HepG2 (cell line): Measurements from ENCODE around the gene GP9. TPM values are rescaled to one million over a fixed set of nuclear protein-coding genes. Genes with fewer than 3 reads are reported as not detected.

Experiments
- ATAC-seq: fragments of 200-7000 bp; cut with Tn5 transposase; 3 replicates; pipeline ENCODE4 v1.9.1; 2020; ENCODE audit warnings: mild to moderate bottlenecking, moderate library complexity
- BruUV-seq: library from RNA; stranded (reverse); fragments of 400-500 nt; replicated peaks from 2 replicates; lab custom pipeline; 2021; lab: Mats Ljungman, UMichigan
- CTCF ChIA-PET: fragments of 300-600 bp; formaldehyde crosslinking; extraction: SDS; loops from one replicate; lab custom pipeline; 2021; ENCODE audit warnings: low total read pairs, inconsistent platforms, low intra/inter-chr PET ratio; lab: Yijun Ruan, JAX
- POLR2A ChIA-PET: fragments of 350-600 bp; sonication (Branson Sonifier 250); formaldehyde crosslinking; loops from one replicate; lab custom pipeline; 2020; ENCODE audit warnings: antibody characterized with exemption, inconsistent platforms; lab: Yijun Ruan, JAX
- DNase-seq: peaks from one replicate; pipeline ENCODE4 v3.0.0-alpha.2; 2015; ENCODE audit warnings: low spot score
- FAIRE-seq: peaks from 3 replicates; lab custom pipeline; 2011; peaks lifted over from hg19 to GRCh38; lab: Jason Lieb, UNC
- H2AFZ ChIP-seq: one replicate; pipeline ENCODE4 v1.6.1; 2011; ENCODE audit warnings: low read length, inconsistent platforms
- H3K27ac ChIP-seq: fragments of 300-600 bp; 3 replicates; pipeline ENCODE4 v1.8.0; 2011; ENCODE audit warnings: mixed run types, mild to moderate bottlenecking, mixed read lengths, low read length, inconsistent platforms; ENCODE audit not compliant: insufficient read depth; ENCODE audit errors: extremely low read length
- H3K27me3 ChIP-seq, 2 experiments: fragments of 200-600 bp in 1 of 2; 2 replicates in 1 of 2; 3 replicates in 1 of 2; pipeline versions ENCODE4 v1.6.0 to v1.8.0; 2011; ENCODE audit warnings: low read length in 2 of 2, mild to moderate bottlenecking in 2 of 2, moderate library complexity in 2 of 2, inconsistent platforms in 1 of 2; ENCODE audit not compliant: insufficient read depth in 2 of 2, control insufficient read depth in 1 of 2
- H3K36me3 ChIP-seq, 2 experiments: fragments of 200-600 bp in 1 of 2; replicated peaks in 1 of 2; 2 replicates in 1 of 2; 3 replicates in 1 of 2; pipeline versions ENCODE4 v1.5.1 to v1.8.0; 2011; ENCODE audit warnings: low read length in 2 of 2, inconsistent platforms in 1 of 2; ENCODE audit not compliant: insufficient read depth in 2 of 2, control insufficient read depth in 1 of 2
- H3K4me1 ChIP-seq: 2 replicates; pipeline ENCODE4 v1.5.1; 2012; ENCODE audit warnings: low read length, inconsistent platforms; ENCODE audit not compliant: insufficient read depth
- H3K4me2 ChIP-seq: 2 replicates; pipeline ENCODE4 v1.6.0; 2011; ENCODE audit warnings: low read depth, low read length, inconsistent platforms
- H3K4me3 ChIP-seq, 3 experiments: fragments of 200-600 bp in 1 of 3; sonication (generic), shearing (Covaris generic) in 1 of 3; replicated peaks in 1 of 3; 2 replicates each; pipeline ENCODE4 v1.5.1; 2011 to 2016; ENCODE audit warnings: low read length in 3 of 3, inconsistent platforms in 2 of 3, low read depth in 2 of 3, mild to moderate bottlenecking in 2 of 3, control low read depth in 1 of 3, mixed read lengths in 1 of 3; ENCODE audit not compliant: insufficient read depth in 1 of 3
- H3K79me2 ChIP-seq: one replicate; pipeline ENCODE4 v1.6.1; 2011; ENCODE audit warnings: low read length, inconsistent platforms; ENCODE audit not compliant: insufficient read depth
- H3K9ac ChIP-seq: 2 replicates; pipeline ENCODE4 v1.6.0; 2011; ENCODE audit warnings: mild to moderate bottlenecking, low read depth, low read length, inconsistent platforms; ENCODE audit not compliant: insufficient read depth
- H3K9me3 ChIP-seq: 2 replicates; pipeline ENCODE4 v1.5.1; 2012; ENCODE audit warnings: mild to moderate bottlenecking, low read length
- H4K20me1 ChIP-seq: 2 replicates; pipeline ENCODE4 v1.6.0; 2011; ENCODE audit warnings: inconsistent platforms, mild to moderate bottlenecking, low read length, moderate library complexity; ENCODE audit not compliant: insufficient read depth
- CTCF ChIP-seq: sonication (generic); formaldehyde crosslinking; IDR thresholded peaks from 2 replicates; pipeline ENCODE4 v1.5.0; 2020; ENCODE audit warnings: mild to moderate bottlenecking, missing genetic modification reagents, moderate library complexity
- KLF15 ChIP-seq: sonication (generic); formaldehyde crosslinking; IDR thresholded peaks from 2 replicates; pipeline ENCODE4 v1.8.1; 2023; ENCODE audit warnings: borderline replicate concordance, mild to moderate bottlenecking, inconsistent platforms, missing genetic modification reagents, mixed read lengths
- RAD21 ChIP-seq: fragments of 450-650 bp; formaldehyde crosslinking; IDR thresholded peaks from 2 replicates; pipeline ENCODE4 v1.5.0; 2020; ENCODE audit warnings: mild to moderate bottlenecking
- RXRB ChIP-seq: IDR thresholded peaks from 2 replicates; pipeline ENCODE4 v1.6.1; 2016; ENCODE audit warnings: borderline replicate concordance, missing genetic modification reagents, missing compliant biosample characterization
- ZBTB33 ChIP-seq: sonication (generic); formaldehyde crosslinking; IDR thresholded peaks from 2 replicates; pipeline ENCODE4 v1.4.0; 2020; ENCODE audit warnings: missing genetic modification reagents
- ZNF138 ChIP-seq: sonication (generic); formaldehyde crosslinking; IDR thresholded peaks from 2 replicates; pipeline ENCODE4 v1.5.0; 2020; ENCODE audit warnings: mild to moderate bottlenecking, low read depth, missing genetic modification reagents
- ZNF251 ChIP-seq: sonication (generic); formaldehyde crosslinking; IDR thresholded peaks from 2 replicates; pipeline ENCODE4 v1.9.0; 2021; ENCODE audit warnings: mild to moderate bottlenecking, missing genetic modification reagents
- ZNF263 ChIP-seq: sonication (generic); formaldehyde crosslinking; IDR thresholded peaks from 2 replicates; pipeline ENCODE4 v1.4.0; 2020; ENCODE audit warnings: missing genetic modification reagents
- ZNF329 ChIP-seq: sonication (generic); formaldehyde crosslinking; IDR thresholded peaks from 2 replicates; pipeline ENCODE4 v1.9.0; 2021; ENCODE audit warnings: low read depth, mild to moderate bottlenecking, missing genetic modification reagents
- ZNF468 ChIP-seq: sonication (generic); formaldehyde crosslinking; IDR thresholded peaks from 2 replicates; pipeline ENCODE4 v1.8.0; 2022; ENCODE audit warnings: mild to moderate bottlenecking, moderate library complexity, missing genetic modification reagents
- ZNF530 ChIP-seq: sonication (generic); formaldehyde crosslinking; IDR thresholded peaks from 2 replicates; pipeline ENCODE4 v1.5.0; 2020; ENCODE audit warnings: low read depth, mild to moderate bottlenecking, missing genetic modification reagents
- ZNF615 ChIP-seq: sonication (generic); formaldehyde crosslinking; IDR thresholded peaks from 2 replicates; pipeline ENCODE4 v1.5.0; 2020; ENCODE audit warnings: mild to moderate bottlenecking, missing genetic modification reagents, borderline replicate concordance
- ZNF709 ChIP-seq: sonication (generic); formaldehyde crosslinking; IDR thresholded peaks from 2 replicates; pipeline ENCODE4 v1.5.0; 2020; ENCODE audit warnings: mild to moderate bottlenecking, missing genetic modification reagents
- WGBS: methylation state at CpG from one replicate; pipeline ENCODE4 v1.1.6; 2017; ENCODE audit warnings: low lambda C conversion rate; 5-methylcytosine and 5-hydroxymethylcytosine counted together
- in situ Hi-C: cut with HindIII; loops from 2 replicates; pipeline ENCODE4 v1.10.0; 2017; ENCODE audit warnings: low pct_unique_long_range_greater_than_20kb; ENCODE audit not compliant: extremely low pct_ligation_motif_present
- intact Hi-C: fragments of 100-400 bp; cut with micrococcal nuclease; formaldehyde crosslinking; loops from one replicate; pipeline ENCODE4 v1.10.0; 2022; ENCODE audit not compliant: unreplicated experiment
- polyA plus RNA-seq, 8 experiments: library from polyadenylated mRNA; depleted of rRNA in 3 of 8; stranded (reverse) in 7 of 8; unstranded in 1 of 8; fragments of >200 nt; fragmentation: Illumina TruSeq in 4 of 8; extraction: Trizol in 4 of 8; gene quantifications; 2 replicates each; pipeline versions ENCODE4 v1.2.1 to v1.2.3, GENCODE V29; 2011 to 2016; ENCODE audit warnings: low read depth in 4 of 8, missing spikeins in 1 of 8, mixed read lengths in 1 of 8; ENCODE audit not compliant: insufficient read depth in 1 of 8
- total RNA-seq, 5 experiments: library from RNA; depleted of rRNA; stranded (reverse); fragments of >200 nt; fragmentation: Illumina TruSeq; extraction: Trizol; gene quantifications; 2 replicates each; pipeline ENCODE4 v1.2.3, GENCODE V29; 2016; ENCODE audit warnings: low read depth in 1 of 5

The GP9 gene
- total and polyA plus RNA-seq, 2 of the 13 experiments (the other 11 are each of a cell fraction or from before 2014, with no cell fraction given) = not detected

- Histone ChIP-seq H3K4me2 (no peak overlapping the region), H3K27ac (no peak overlapping the region), H3K79me2 (peaks cover 49% of the 10 kb centered on the region), H3K9me3 (no peaks in the 10 kb centered on the region), H3K4me3 (no peak overlapping the region), H3K4me1 (peaks cover 16% of the 10 kb centered on the region), H4K20me1 (peaks cover 27% of the 10 kb centered on the region; the same call in 1 of the 2 replicates), H3K9ac (no peak overlapping the region), H3K36me3 (peaks cover 2 to 39% of the 10 kb centered on the region in 2 experiments; a peak in 3 of 5 replicates), H2AFZ (no peak overlapping the region), H3K27me3 (no peaks in the 10 kb centered on the region)
- no TSS peak for BruUV-seq
- no peak for FAIRE-seq
- ChIA-PET POLR2A (interaction anchor here (2.1 to 2.9 kb wide), 2 partner anchors 13 to 15 kb away, joined by 5 to 9 read pairs; partner anchors contain the start of gene RAB43), CTCF (no interaction called here)
- ATAC-seq = no peak
- in situ Hi-C loops (no loop called here), intact Hi-C loops (no loop called here)
- TF ChIP-seq RAD21 (CRISPR knock-in tag) (no peak), RXRB (CRISPR knock-in tag) (no peak), ZNF329 (no peak), ZNF251 (CRISPR knock-in tag) (no peak)
- WGBS = 94% methylated on average over 4 of the region's 4 CpGs
- no peak for DNase-seq
These were observed 45.3 kb downstream of the GP9 start for GRCh38 chr3:129105862-129106261.

- no peak overlapping the region for H3K9ac ChIP-seq
- DNase-seq = no peak
- H3K9me3 ChIP-seq = no peaks in the 10 kb centered on the region
- intact Hi-C loops = no loop called here
- no TSS peak for BruUV-seq
- no peaks in the 10 kb centered on the region for H3K27me3 ChIP-seq
- TF ChIP-seq KLF15 (CRISPR knock-in tag) = no peak
- peak; percentile 93 for TF ChIP-seq ZNF263 (CRISPR knock-in tag)
- TF ChIP-seq ZNF138 (CRISPR knock-in tag) = no peak
- TF ChIP-seq ZNF468 (CRISPR knock-in tag) = no peak
- no peak for TF ChIP-seq ZNF615 (CRISPR knock-in tag)
- TF ChIP-seq ZNF530 (CRISPR knock-in tag) = no peak
- TF ChIP-seq ZBTB33 (CRISPR knock-in tag) = 0 out of 2 replicates have a peak, but pooled peaks have one; percentile 23
- no peak for TF ChIP-seq ZNF709 (CRISPR knock-in tag)
- TF ChIP-seq CTCF (CRISPR knock-in tag) = peak; percentile 37; the same call in 1 of the 2 replicates
- TF ChIP-seq, all 625 proteins: peak for 3
- WGBS = 88% methylated on average over 5 of the region's 5 CpGs
- H2AFZ ChIP-seq = no peak overlapping the region
- ChIA-PET POLR2A (interaction anchor here (2.1 to 2.9 kb wide), 2 partner anchors 13 to 15 kb away, joined by 5 to 9 read pairs; partner anchors contain the start of gene RAB43), CTCF (no interaction called here)
- H3K4me1 ChIP-seq = peaks cover 16% of the 10 kb centered on the region
- peaks cover 2 to 35% of the 10 kb centered on the region in 2 experiments; a peak in 3 of 5 replicates for H3K36me3 ChIP-seq
- no peak overlapping the region for H3K4me2 ChIP-seq
- H4K20me1 ChIP-seq = peaks cover 24% of the 10 kb centered on the region; the same call in 1 of the 2 replicates
- ATAC-seq = peak; percentile 44
- no peak overlapping the region for H3K4me3 ChIP-seq
- H3K79me2 ChIP-seq = peaks cover 51% of the 10 kb centered on the region
- in situ Hi-C loops = no loop called here
- no peak for FAIRE-seq
- no peak overlapping the region for H3K27ac ChIP-seq
These were observed 45.7 kb downstream of the GP9 start for GRCh38 chr3:129106320-129106719.
